Subcutaneous adipose tissue (tissue), 4 donors: Measurements from ENCODE around the gene RUFY1. TPM values are rescaled to one million over a fixed set of nuclear protein-coding genes. Genes with fewer than 3 reads are reported as not detected.

Experiments used
- total RNA-seq, 4 donors: library from RNA; depleted of rRNA; stranded (reverse); fragments of >200 nt; gene quantifications; one replicate each; pipeline ENCODE4 v1.1.0, GENCODE V29; 2016
- TF ChIP-seq, protein P1 (sequence below): fragments of 450-650 bp; IDR thresholded peaks from one replicate; pipeline ENCODE4 v1.5.1; 2016; ENCODE audit warnings: low read depth, mild to moderate bottlenecking, control low read depth, antibody characterized with exemption, moderate library complexity

RUFY1 gene
- total RNA-seq, 4 donors from 2014 or later = 42.2 to 63.0 (median 55.8) TPM

DNA sequence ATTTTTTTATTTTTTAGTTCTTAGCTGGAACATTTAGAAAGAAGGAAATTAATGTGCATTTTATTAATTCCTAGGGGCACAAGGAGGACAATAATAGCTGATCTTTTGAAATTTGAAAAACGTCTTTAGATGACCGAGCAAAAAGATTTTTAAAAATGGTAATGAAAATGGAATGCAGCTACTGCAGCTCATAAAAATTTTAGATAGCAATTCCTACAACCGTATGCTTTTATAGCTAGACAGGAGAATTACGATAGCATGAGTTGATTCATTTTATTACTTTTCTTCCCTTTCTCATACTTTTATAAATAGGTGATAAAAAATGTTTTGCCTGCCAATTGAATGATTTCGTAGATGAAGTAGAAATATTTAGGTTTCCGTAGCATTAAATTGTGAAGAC is 13.7 kb upstream of the RUFY1 start:
- TF ChIP-seq, protein P1, sequence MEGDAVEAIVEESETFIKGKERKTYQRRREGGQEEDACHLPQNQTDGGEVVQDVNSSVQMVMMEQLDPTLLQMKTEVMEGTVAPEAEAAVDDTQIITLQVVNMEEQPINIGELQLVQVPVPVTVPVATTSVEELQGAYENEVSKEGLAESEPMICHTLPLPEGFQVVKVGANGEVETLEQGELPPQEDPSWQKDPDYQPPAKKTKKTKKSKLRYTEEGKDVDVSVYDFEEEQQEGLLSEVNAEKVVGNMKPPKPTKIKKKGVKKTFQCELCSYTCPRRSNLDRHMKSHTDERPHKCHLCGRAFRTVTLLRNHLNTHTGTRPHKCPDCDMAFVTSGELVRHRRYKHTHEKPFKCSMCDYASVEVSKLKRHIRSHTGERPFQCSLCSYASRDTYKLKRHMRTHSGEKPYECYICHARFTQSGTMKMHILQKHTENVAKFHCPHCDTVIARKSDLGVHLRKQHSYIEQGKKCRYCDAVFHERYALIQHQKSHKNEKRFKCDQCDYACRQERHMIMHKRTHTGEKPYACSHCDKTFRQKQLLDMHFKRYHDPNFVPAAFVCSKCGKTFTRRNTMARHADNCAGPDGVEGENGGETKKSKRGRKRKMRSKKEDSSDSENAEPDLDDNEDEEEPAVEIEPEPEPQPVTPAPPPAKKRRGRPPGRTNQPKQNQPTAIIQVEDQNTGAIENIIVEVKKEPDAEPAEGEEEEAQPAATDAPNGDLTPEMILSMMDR = no peak

DNA sequence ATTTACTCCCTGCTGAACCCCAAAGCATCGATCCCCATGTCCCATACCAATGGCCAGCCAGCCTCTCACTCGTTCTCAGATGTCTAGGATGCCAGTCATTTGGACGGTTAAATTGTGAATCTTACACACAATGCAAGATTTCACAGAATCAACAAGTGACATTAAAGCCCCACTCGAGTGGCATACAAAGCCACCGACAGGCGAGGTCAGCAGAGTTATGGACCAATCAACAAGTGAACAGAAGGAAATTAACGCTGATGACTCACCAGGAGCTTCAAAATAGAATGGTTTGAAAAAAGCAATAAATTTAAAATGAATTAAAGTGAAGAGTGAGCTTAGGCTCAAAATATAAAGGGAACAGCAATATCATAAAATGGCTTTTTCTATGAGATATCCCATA is 8.2 kb upstream of the RUFY1 start:
- TF ChIP-seq, protein P1 = no peak

DNA sequence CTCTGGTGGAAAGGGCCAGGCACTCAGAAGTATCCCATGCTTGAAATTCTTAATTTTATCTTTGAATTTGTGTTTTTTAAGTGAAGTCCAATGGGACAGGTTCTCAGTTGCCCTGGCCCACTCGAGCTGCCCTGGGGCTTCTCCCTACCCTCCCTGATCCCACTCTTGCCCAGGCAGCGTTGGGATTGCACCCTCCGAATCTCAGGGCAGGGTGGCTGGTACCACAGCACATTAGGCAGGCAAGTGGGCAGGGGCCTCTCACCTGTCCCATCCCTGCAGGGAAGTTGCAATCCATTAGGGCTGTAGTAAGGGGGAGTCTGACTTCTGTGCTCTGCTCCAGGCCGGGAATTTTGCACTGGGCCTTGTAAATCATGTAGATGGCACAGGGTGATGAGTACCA is 2.7 kb downstream of the RUFY1 start:
- TF ChIP-seq, protein P1 = no peak

DNA sequence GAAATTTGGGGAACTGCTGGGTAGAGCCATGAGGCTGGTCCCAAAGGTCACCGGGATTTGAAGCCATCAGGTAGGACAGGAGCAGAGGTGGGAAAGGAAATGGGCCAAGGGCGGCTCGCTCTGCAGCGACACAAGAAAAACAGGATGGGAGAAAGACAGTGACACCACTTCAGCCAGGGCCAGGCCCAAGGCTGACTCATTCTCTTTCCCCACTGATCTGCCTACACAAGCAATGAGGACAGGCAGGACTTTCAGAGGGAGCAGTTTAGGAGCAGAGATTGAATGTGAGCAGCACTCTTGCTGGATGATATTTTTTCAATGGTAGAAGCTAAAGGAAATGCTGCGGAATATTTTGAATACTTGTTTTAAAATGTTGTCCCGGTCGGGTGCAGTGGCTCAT is 3.5 kb downstream of the RUFY1 start:
- TF ChIP-seq, protein P1 = no peak

DNA sequence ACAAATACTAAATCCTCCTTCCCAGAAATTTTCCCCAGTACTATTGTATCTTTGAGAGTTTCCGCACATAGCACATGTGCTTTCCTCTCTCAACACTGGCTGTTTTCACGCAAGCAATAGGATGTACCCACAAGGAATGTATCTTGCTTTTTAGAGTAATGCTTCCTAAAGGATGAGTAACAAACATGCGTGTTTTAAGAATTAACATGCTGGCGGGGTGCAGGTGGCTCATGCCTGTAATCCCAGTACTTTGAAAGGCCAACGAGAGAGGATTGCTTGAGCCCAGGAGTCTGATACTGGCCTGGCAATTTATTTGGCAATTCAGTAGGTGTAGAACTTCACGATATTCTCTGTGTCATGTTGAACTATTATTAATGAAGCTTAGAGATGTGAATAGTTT is 4.6 kb downstream of the RUFY1 start:
- TF ChIP-seq, protein P1 = no peak

DNA sequence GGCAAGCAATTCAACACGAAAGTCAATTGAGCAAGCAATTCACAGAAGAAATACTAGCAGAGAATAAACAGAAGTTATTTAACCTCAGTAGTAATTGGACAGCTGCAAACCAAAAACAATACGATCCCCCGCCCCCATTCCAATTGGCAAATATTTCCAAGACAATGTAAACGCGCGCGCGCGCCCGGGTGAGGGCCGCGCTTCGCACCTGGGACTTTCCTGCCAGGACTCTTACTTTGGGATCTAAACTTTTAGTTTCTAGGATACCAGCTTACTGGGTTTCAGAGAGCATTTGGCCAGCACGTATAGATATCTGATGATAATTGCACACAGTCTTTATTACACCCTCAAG is 8.6 kb downstream of the RUFY1 start:
- TF ChIP-seq, protein P1 = no peak

DNA sequence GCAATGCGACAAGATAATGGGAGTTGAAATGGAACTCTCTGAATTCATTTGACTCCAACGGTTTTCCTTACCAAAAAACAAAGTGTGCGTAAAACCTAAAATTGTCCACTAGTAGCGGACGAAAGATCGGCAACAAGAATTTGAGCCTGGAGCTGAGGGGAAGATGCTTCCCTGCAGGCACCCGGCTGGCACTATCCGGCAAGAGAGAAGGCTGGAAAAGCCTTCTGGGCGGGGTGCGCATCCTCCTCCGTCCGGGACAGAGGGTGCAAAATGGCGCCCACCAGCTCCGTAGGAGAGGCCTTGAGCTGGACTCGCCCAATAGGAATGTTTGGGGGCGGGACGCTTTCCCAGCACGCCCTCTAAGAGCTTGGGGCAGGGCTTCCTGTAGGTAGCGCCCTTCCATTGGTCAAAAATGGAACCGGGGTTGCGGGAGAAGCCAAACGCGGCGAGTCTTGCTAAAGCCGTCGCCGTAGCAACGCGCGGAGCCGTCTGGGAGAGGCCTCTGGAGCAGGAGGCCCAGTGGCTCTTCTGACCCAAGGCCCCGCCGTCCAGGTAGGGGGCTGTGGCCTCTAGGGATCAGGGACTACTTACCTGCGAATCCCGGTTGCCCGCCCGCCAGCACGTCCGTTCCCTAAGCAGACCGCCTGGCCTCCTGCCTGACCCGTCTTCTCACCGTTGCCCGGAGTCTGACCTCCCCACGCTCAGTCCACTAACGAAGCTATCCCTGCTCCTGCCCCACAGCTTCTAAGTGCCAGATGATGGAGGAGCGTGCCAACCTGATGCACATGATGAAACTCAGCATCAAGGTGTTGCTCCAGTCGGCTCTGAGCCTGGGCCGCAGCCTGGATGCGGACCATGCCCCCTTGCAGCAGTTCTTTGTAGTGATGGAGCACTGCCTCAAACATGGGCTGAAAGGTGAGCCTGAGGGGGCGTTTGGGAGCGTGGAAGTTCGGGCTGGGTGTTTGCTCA is 9.2 kb downstream of the RUFY1 start:
- TF ChIP-seq, protein P1 = no peak
